DND-41 (cell line): ENCODE data around the gene UBE2K.
"Not testable (repeated sequence)": the region's sequence is repeated elsewhere in the genome, so short reads cannot be mapped to it uniquely, and the experiment has no call there.

Source experiments
- EZH2 ChIP-seq: IDR thresholded peaks from 3 replicates; pipeline ENCODE4 v1.6.1; 2012; ENCODE audit warnings: borderline replicate concordance, low read depth, mild to moderate bottlenecking, moderate library complexity, low read length, inconsistent platforms; ENCODE audit not compliant: severe bottlenecking
- TF ChIP-seq, protein P1 (sequence below): IDR thresholded peaks from 2 replicates; pipeline ENCODE4 v1.5.1; 2012; ENCODE audit warnings: borderline replicate concordance, low read length, moderate library complexity, mild to moderate bottlenecking; ENCODE audit not compliant: poor library complexity, severe bottlenecking; ENCODE audit errors: extremely low read depth

DNA sequence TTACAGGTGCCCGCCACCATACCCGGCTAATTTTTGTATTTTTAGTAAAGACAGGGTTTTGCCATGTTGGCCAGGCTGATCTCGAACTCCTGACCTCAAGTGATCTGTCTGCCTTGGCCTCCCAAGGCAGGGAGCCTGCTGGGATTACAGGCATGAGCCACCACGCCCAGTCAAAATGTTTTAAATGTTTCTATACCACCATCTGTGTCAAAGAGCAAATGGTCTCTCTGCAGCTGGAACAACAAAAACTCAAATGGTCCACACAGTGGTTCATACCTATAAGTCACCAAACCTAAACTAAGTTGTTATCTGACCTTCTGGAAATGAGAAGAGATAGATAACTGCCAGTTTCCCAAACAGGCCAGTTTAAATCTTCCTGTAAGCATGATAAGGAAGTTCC lies 46.4 kb upstream of the UBE2K start:
- TF ChIP-seq, protein P1, sequence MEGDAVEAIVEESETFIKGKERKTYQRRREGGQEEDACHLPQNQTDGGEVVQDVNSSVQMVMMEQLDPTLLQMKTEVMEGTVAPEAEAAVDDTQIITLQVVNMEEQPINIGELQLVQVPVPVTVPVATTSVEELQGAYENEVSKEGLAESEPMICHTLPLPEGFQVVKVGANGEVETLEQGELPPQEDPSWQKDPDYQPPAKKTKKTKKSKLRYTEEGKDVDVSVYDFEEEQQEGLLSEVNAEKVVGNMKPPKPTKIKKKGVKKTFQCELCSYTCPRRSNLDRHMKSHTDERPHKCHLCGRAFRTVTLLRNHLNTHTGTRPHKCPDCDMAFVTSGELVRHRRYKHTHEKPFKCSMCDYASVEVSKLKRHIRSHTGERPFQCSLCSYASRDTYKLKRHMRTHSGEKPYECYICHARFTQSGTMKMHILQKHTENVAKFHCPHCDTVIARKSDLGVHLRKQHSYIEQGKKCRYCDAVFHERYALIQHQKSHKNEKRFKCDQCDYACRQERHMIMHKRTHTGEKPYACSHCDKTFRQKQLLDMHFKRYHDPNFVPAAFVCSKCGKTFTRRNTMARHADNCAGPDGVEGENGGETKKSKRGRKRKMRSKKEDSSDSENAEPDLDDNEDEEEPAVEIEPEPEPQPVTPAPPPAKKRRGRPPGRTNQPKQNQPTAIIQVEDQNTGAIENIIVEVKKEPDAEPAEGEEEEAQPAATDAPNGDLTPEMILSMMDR: not testable (repeated sequence)
- not testable (repeated sequence) for TF ChIP-seq EZH2
